GM12878 (cell line): ENCODE results near the gene SOX6. TPM values are rescaled to one million over a fixed set of nuclear protein-coding genes. Genes with fewer than 3 reads are reported as not detected.

Experiments
- ATAC-seq: fragments of 200-7000 bp; cut with Tn5 transposase; 3 replicates; pipeline ENCODE4 v1.9.1; 2020; ENCODE audit warnings: mild to moderate bottlenecking, moderate library complexity
- BruUV-seq: library from RNA; stranded (reverse); fragments of 400-500 nt; replicated peaks from 2 replicates; lab custom pipeline; 2021; lab: Mats Ljungman, UMichigan
- CTCF ChIA-PET: fragments of 300-600 bp; sonication (Branson Sonifier 250); formaldehyde crosslinking; extraction: SDS; loops from one replicate; lab custom pipeline; 2021; ENCODE audit warnings: inconsistent platforms; lab: Yijun Ruan, JAX
- POLR2A ChIA-PET: fragments of 350-600 bp; formaldehyde crosslinking; extraction: SDS; loops from one replicate; lab custom pipeline; 2021; ENCODE audit warnings: inconsistent platforms; lab: Charles Lee
- RAD21 ChIA-PET: fragments of 300-600 bp; sonication (Branson Sonifier 250); formaldehyde crosslinking; loops from one replicate; lab custom pipeline; 2023; ENCODE audit warnings: antibody characterized with exemption; ENCODE audit not compliant: unreplicated experiment; lab: Charles Lee
- SMC1A ChIA-PET: fragments of 300-600 bp; sonication (Branson Sonifier 250); formaldehyde crosslinking; loops from one replicate; lab custom pipeline; 2023; ENCODE audit not compliant: unreplicated experiment, uncharacterized antibody; lab: Charles Lee
- DNase-seq: peaks from one replicate; pipeline ENCODE4 v3.0.0-alpha.2; 2011; ENCODE audit warnings: low read depth, low spot score
- FAIRE-seq: peaks from 3 replicates; lab custom pipeline; 2011; peaks lifted over from hg19 to GRCh38; lab: Jason Lieb, UNC
- H2AFZ ChIP-seq: 2 replicates; pipeline ENCODE4 v1.6.0; 2011; ENCODE audit warnings: low read depth, low read length, control low read depth; ENCODE audit not compliant: control insufficient read depth
- H3K27ac ChIP-seq: 2 replicates; pipeline ENCODE4 v1.5.1; 2011; ENCODE audit warnings: control low read depth; ENCODE audit not compliant: control insufficient read depth, insufficient read depth
- H3K27me3 ChIP-seq, 2 experiments: replicated peaks in 1 of 2; 2 replicates each; pipeline versions ENCODE4 v1.6.0 to v1.6.1; 2011; ENCODE audit warnings: low read length in 1 of 2; ENCODE audit not compliant: control insufficient read depth in 2 of 2, insufficient read depth in 2 of 2
- H3K36me3 ChIP-seq, 2 experiments: 2 replicates each; pipeline ENCODE4 v1.5.1; 2011; ENCODE audit warnings: low read length in 1 of 2; ENCODE audit not compliant: control insufficient read depth in 2 of 2, insufficient read depth in 2 of 2
- H3K4me1 ChIP-seq: 2 replicates; pipeline ENCODE4 v1.6.1; 2011; ENCODE audit warnings: mild to moderate bottlenecking, low read length, moderate library complexity, mixed read lengths; ENCODE audit not compliant: control insufficient read depth, insufficient read depth
- H3K4me2 ChIP-seq: 2 replicates; pipeline ENCODE4 v1.6.0; 2011; ENCODE audit warnings: control low read depth; ENCODE audit not compliant: control insufficient read depth, insufficient read depth
- H3K4me3 ChIP-seq: fragments of 200-600 bp; sonication (generic); 2 replicates; pipeline ENCODE4 v1.5.1; 2016
- H3K79me2 ChIP-seq: 2 replicates; pipeline ENCODE4 v1.6.0; 2011; ENCODE audit warnings: low read length; ENCODE audit not compliant: control insufficient read depth, insufficient read depth
- H3K9ac ChIP-seq: 2 replicates; pipeline ENCODE4 v1.8.0; 2011; ENCODE audit warnings: low read length, control low read depth, mixed read lengths; ENCODE audit not compliant: control insufficient read depth, insufficient read depth
- H3K9me3 ChIP-seq: replicated peaks from 3 replicates; pipeline ENCODE4 v1.5.1; 2011; ENCODE audit warnings: mild to moderate bottlenecking, low read length; ENCODE audit not compliant: control insufficient read depth, insufficient read depth
- H4K20me1 ChIP-seq: 2 replicates; pipeline ENCODE4 v1.6.0; 2011; ENCODE audit not compliant: control insufficient read depth, insufficient read depth
- BACH1 ChIP-seq: fragments of 450-650 bp; IDR thresholded peaks from 2 replicates; pipeline ENCODE4 v1.6.1; 2017; ENCODE audit warnings: mild to moderate bottlenecking, borderline replicate concordance
- BMI1 ChIP-seq: fragments of 450-650 bp; IDR thresholded peaks from 2 replicates; pipeline ENCODE4 v1.6.1; 2016; ENCODE audit warnings: mild to moderate bottlenecking, moderate library complexity, borderline replicate concordance
- CBX5 ChIP-seq: sonication (generic); IDR thresholded peaks from 2 replicates; pipeline ENCODE4 v1.6.1; 2016; ENCODE audit warnings: low read depth, moderate library complexity, mild to moderate bottlenecking, inconsistent platforms
- E2F4 ChIP-seq: IDR thresholded peaks from 2 replicates; pipeline ENCODE4 v1.6.1; 2012; ENCODE audit warnings: low read depth, low read length, improper control_type of control experiment
- IRF3 ChIP-seq: fragments of 450-650 bp; IDR thresholded peaks from 2 replicates; pipeline ENCODE4 v1.6.1; 2014; ENCODE audit warnings: mild to moderate bottlenecking
- POLR2AphosphoS2 ChIP-seq: IDR thresholded peaks from 2 replicates; pipeline ENCODE4 v1.6.1; 2011; ENCODE audit warnings: low read depth, mild to moderate bottlenecking, low read length, improper control_type of control experiment, moderate library complexity
- PRDM15 ChIP-seq: fragments of 450-650 bp; formaldehyde crosslinking; IDR thresholded peaks from 2 replicates; pipeline ENCODE4 v1.4.0; 2020; ENCODE audit warnings: mild to moderate bottlenecking, moderate library complexity
- RELB ChIP-seq: fragments of 450-650 bp; IDR thresholded peaks from 2 replicates; pipeline ENCODE4 v1.6.1; 2017; ENCODE audit warnings: low read depth, mild to moderate bottlenecking, moderate library complexity
- SUZ12 ChIP-seq: fragments of 200-600 bp; sonication (generic); IDR thresholded peaks from one replicate; pipeline ENCODE4 v1.6.1; 2018; ENCODE audit warnings: antibody characterized with exemption, mild to moderate bottlenecking; ENCODE audit not compliant: unreplicated experiment
- TCF3 ChIP-seq: IDR thresholded peaks from 2 replicates; pipeline ENCODE4 v1.6.1; 2012; ENCODE audit warnings: low read depth, mild to moderate bottlenecking, low read length, borderline replicate concordance; ENCODE audit not compliant: insufficient read depth
- ZBTB11 ChIP-seq: fragments of 450-650 bp; formaldehyde crosslinking; IDR thresholded peaks from 2 replicates; pipeline ENCODE4 v1.5.0; 2022; ENCODE audit warnings: mild to moderate bottlenecking, missing genetic modification characterization
- ZNF274 ChIP-seq: IDR thresholded peaks from one replicate; pipeline ENCODE4 v1.8.0; 2011; ENCODE audit not compliant: insufficient read length, insufficient read depth
- WGBS: methylation state at CpG from one replicate; pipeline ENCODE4 v1.1.6; 2016; ENCODE audit warnings: low lambda C conversion rate; ENCODE audit not compliant: insufficient replicate concordance, insufficient coverage; ENCODE audit errors: missing lambda C conversion rate; 5-methylcytosine and 5-hydroxymethylcytosine counted together
- in situ Hi-C: fragments of 300-500 bp; cut with MboI; formaldehyde crosslinking; loops from 9 replicates; pipeline ENCODE4 v1.14.3; 2018; ENCODE audit warnings: mixed read lengths
- intact Hi-C: fragments of 100-400 bp; cut with micrococcal nuclease; formaldehyde crosslinking; loops from one replicate; pipeline ENCODE4 v1.14.2; 2022; ENCODE audit not compliant: unreplicated experiment
- polyA plus RNA-seq, 11 experiments: library from polyadenylated mRNA; depleted of rRNA in 4 of 11; unstranded in 6 of 11; stranded (reverse) in 5 of 11; fragments of >200 nt; fragmentation: Nextera tagmentation in 4 of 11; fragmentation: Illumina TruSeq in 1 of 11; extraction: Ambion mirVana in 4 of 11; extraction: Trizol in 1 of 11; gene quantifications; 1 replicate in 1 of 11; 2 replicates in 10 of 11; pipeline versions ENCODE4 v1.2.1 to v1.2.3, GENCODE V29; 2011 to 2016; ENCODE audit warnings: inconsistent platforms in 2 of 11, missing spikeins in 2 of 11, low read depth in 1 of 11
- total RNA-seq, 4 experiments: library from RNA; depleted of rRNA in 3 of 4; stranded (reverse); fragments of >200 nt in 3 of 4; fragmentation: Illumina TruSeq in 1 of 4; extraction: Trizol in 1 of 4; gene quantifications; 2 replicates each; pipeline versions ENCODE4 v1.2.1 to v1.2.3, GENCODE V29; 2013 to 2021

The SOX6 gene
- total and polyA plus RNA-seq, 10 of the 15 experiments (the other 5 are each of a cell fraction or from before 2014, with no cell fraction given): 0.03 to 0.71 (median 0.29) TPM; not detected in 4

GRCh38 chr11:15930442-15931025, 425.8 kb downstream of the SOX6 start:
- no peaks in the 10 kb centered on the region for H3K9me3 ChIP-seq
- in situ Hi-C loops (no loop called here), intact Hi-C loops (no loop called here)
- ChIA-PET RAD21 (no interaction called here), CTCF (interaction anchor here (1.1 to 3.8 kb wide), 4 partner anchors 10 to 683 kb away, joined by 3 to 14 read pairs (median 5); no protein-coding TSS in a partner anchor), POLR2A (interaction anchor here (0.7 kb wide), 1 partner anchor 371 kb away, joined by 3 read pairs; no protein-coding TSS in a partner anchor), SMC1A (interaction anchor here (1.4 kb wide), 1 partner anchor 10 kb away, joined by 4 read pairs; no protein-coding TSS in a partner anchor)
- DNase-seq: no peak
- ATAC-seq: no peak
- no peaks in the 10 kb centered on the region for H3K4me1 ChIP-seq
- no TSS peak for BruUV-seq
- no peaks in the 10 kb centered on the region for H4K20me1 ChIP-seq
- H3K9ac ChIP-seq: no peak overlapping the region
- H3K4me2 ChIP-seq: no peak overlapping the region
- H3K4me3 ChIP-seq: no peak overlapping the region
- H3K27ac ChIP-seq: no peak overlapping the region
- no peaks in the 10 kb centered on the region for H3K27me3 ChIP-seq
- H3K79me2 ChIP-seq: no peaks in the 10 kb centered on the region
- FAIRE-seq: no peak
- WGBS: 33% methylated on average over 6 of the region's 6 CpGs
- H2AFZ ChIP-seq: no peak overlapping the region
- H3K36me3 ChIP-seq: no peaks in the 10 kb centered on the region
- TF ChIP-seq BACH1: no peak
- TF ChIP-seq E2F4: no peak
- no peak for TF ChIP-seq PRDM15
- no peak for TF ChIP-seq IRF3
- TF ChIP-seq ZNF274: no peak
- TF ChIP-seq CBX5: no peak
- TF ChIP-seq SUZ12: no peak
- no peak for TF ChIP-seq POLR2AphosphoS2
- TF ChIP-seq BMI1: no peak
- no peak for TF ChIP-seq RELB
- no peak for TF ChIP-seq TCF3
- TF ChIP-seq ZBTB11 (CRISPR knock-in tag): no peak
